SHP77 (cell line): Measurements from ENCODE around the gene R3HDM4.

Experiments used
- DNase-seq, 2 experiments: peaks; one replicate each; lab custom pipeline; 2025; lab: John Stamatoyannopoulos, UW

The R3HDM4 gene

GRCh38 chr19:947090-947706 lies 34.2 kb upstream of the R3HDM4 start:
- DNase-seq, result no peak

GRCh38 chr19:945401-946252 lies 32.6 kb upstream of the R3HDM4 start:
- DNase-seq, result no peak

- DNase-seq, result no peak
These were observed 31.7 kb upstream of the R3HDM4 start for GRCh38 chr19:944663-945241.

GRCh38 chr19:944171-944567 lies 31.1 kb upstream of the R3HDM4 start:
- no peak for DNase-seq

GRCh38 chr19:943551-944170 lies 30.6 kb upstream of the R3HDM4 start:
- no peak for DNase-seq

GRCh38 chr19:942133-942645 lies 29.2 kb upstream of the R3HDM4 start:
- DNase-seq, result no peak

- DNase-seq, result no peak
These were observed 28.5 kb upstream of the R3HDM4 start for GRCh38 chr19:941292-942132.

GRCh38 chr19:940591-941291 lies 27.7 kb upstream of the R3HDM4 start:
- peak; percentile 68 to 78 for DNase-seq

- DNase-seq, result no peak
These were observed 26.9 kb upstream of the R3HDM4 start for GRCh38 chr19:939922-940321.

- no peak for DNase-seq
These were observed 26.4 kb upstream of the R3HDM4 start for GRCh38 chr19:939439-939838.

- DNase-seq, result no peak
These were observed 25.4 kb upstream of the R3HDM4 start for GRCh38 chr19:938233-938923.

- DNase-seq, result no peak
These were observed 24.3 kb upstream of the R3HDM4 start for GRCh38 chr19:937259-937694.

- DNase-seq, result no peak
These were observed 23.1 kb upstream of the R3HDM4 start for GRCh38 chr19:936175-936546.

GRCh38 chr19:934865-935479 lies 22.0 kb upstream of the R3HDM4 start:
- DNase-seq, result peak; percentile 84 to 91

- peak in 1 of 2 experiments; percentile 38 for DNase-seq
These were observed 21.3 kb upstream of the R3HDM4 start for GRCh38 chr19:934197-934840.

- no peak for DNase-seq
These were observed 20.5 kb upstream of the R3HDM4 start for GRCh38 chr19:933553-933882.

- no peak for DNase-seq
These were observed 19.9 kb upstream of the R3HDM4 start for GRCh38 chr19:932648-933552.

- DNase-seq, result no peak
These were observed 19.0 kb upstream of the R3HDM4 start for GRCh38 chr19:931860-932647.
